Ascending aorta (tissue), 2 donors: ENCODE measurements around the gene MATCAP1. TPM values are rescaled to one million over a fixed set of nuclear protein-coding genes. Genes with fewer than 3 reads are reported as not detected.

ENCODE experiments used
- DNase-seq, 2 donors: peaks; one replicate each; pipeline ENCODE4 v3.0.0-alpha.2; 2019; ENCODE audit warnings: low spot score in 2 of 2
- H3K27ac ChIP-seq, 2 donors: fragments of 200-600 bp; sonication (generic); one replicate each; pipeline ENCODE4 v1.5.1; 2016 to 2017; ENCODE audit warnings: mild to moderate bottlenecking in 1 of 2
- H3K27me3 ChIP-seq: fragments of 200-600 bp; sonication (generic); one replicate; pipeline ENCODE4 v1.5.1; 2017
- H3K36me3 ChIP-seq, 2 donors: fragments of 200-600 bp; sonication (generic); one replicate each; pipeline ENCODE4 v1.5.1; 2016
- H3K4me1 ChIP-seq, 2 donors: fragments of 200-600 bp; sonication (generic); one replicate each; pipeline ENCODE4 v1.5.1; 2016 to 2017; ENCODE audit warnings: mild to moderate bottlenecking in 1 of 2
- H3K4me3 ChIP-seq, 2 donors: fragments of 200-600 bp; sonication (generic); one replicate each; pipeline ENCODE4 v1.5.1; 2016 to 2017; ENCODE audit warnings: mild to moderate bottlenecking in 1 of 2
- H3K9me3 ChIP-seq, 2 donors: fragments of 200-600 bp; sonication (generic); one replicate each; pipeline ENCODE4 v1.5.1; 2016
- CTCF ChIP-seq, 3 experiments: fragments of 200-600 bp in 2 of 3; fragments of 450-650 bp in 1 of 3; sonication (generic) in 2 of 3; IDR thresholded peaks; one replicate each; pipeline ENCODE4 v1.5.1; 2016 to 2019; ENCODE audit warnings: antibody characterized with exemption in 3 of 3, mild to moderate bottlenecking in 1 of 3, moderate library complexity in 1 of 3
- intact Hi-C: fragments of 100-400 bp; cut with DNase I; formaldehyde crosslinking; loops from one replicate; pipeline ENCODE4 v1.15.1; 2023
- total RNA-seq: library from RNA; depleted of rRNA; stranded (reverse); fragments of >200 nt; gene quantifications from one replicate; pipeline ENCODE4 v1.1.0, GENCODE V29; 2016

MATCAP1 gene
- total RNA-seq, 1 donor from 2014 or later, result 18.9 TPM

GRCh38 chr16:67206129-67206837 is 22.5 kb upstream of the MATCAP1 start:
- H3K4me1 ChIP-seq, result no peaks in the 10 kb centered on the region
- H3K9me3 ChIP-seq, result no peaks in the 10 kb centered on the region
- H3K36me3 ChIP-seq, result peaks cover 18 to 46% of the 10 kb centered on the region in 2 donors
- H3K27ac ChIP-seq, result no peak overlapping the region
- H3K27me3 ChIP-seq, result no peaks in the 10 kb centered on the region
- TF ChIP-seq CTCF (IDR thresholded peaks at IDR 0.05), result no peak
- no peak for DNase-seq
- no peak overlapping the region for H3K4me3 ChIP-seq
- intact Hi-C loops, result no loop called here

- no peak for DNase-seq
- Histone ChIP-seq H3K4me1 (peaks cover 0 to under 1% of the 10 kb centered on the region in 2 donors), H3K27me3 (no peaks in the 10 kb centered on the region), H3K36me3 (peaks cover 20 to 45% of the 10 kb centered on the region in 2 donors), H3K4me3 (no peak overlapping the region), H3K9me3 (no peaks in the 10 kb centered on the region), H3K27ac (no peak overlapping the region)
- TF ChIP-seq CTCF (IDR thresholded peaks at IDR 0.05), result no peak
- intact Hi-C loops, result no loop called here
Observed at GRCh38 chr16:67204076-67204475, 20.3 kb upstream of the MATCAP1 start.

GRCh38 chr16:67202956-67203493 is 19.3 kb upstream of the MATCAP1 start:
- intact Hi-C loops, result no loop called here
- no peaks in the 10 kb centered on the region for H3K9me3 ChIP-seq
- TF ChIP-seq CTCF (IDR thresholded peaks at IDR 0.05), result no peak
- H3K4me3 ChIP-seq, result no peak overlapping the region
- H3K27me3 ChIP-seq, result no peaks in the 10 kb centered on the region
- DNase-seq, result no peak
- peaks cover 0 to 3% of the 10 kb centered on the region in 2 donors for H3K4me1 ChIP-seq
- no peak overlapping the region for H3K27ac ChIP-seq
- peaks cover 24 to 50% of the 10 kb centered on the region in 2 donors for H3K36me3 ChIP-seq

- Histone ChIP-seq H3K4me3 (no peak overlapping the region), H3K36me3 (peaks cover 30 to 51% of the 10 kb centered on the region in 2 donors), H3K9me3 (no peaks in the 10 kb centered on the region), H3K4me1 (peaks cover 0 to 3% of the 10 kb centered on the region in 2 donors), H3K27me3 (no peaks in the 10 kb centered on the region), H3K27ac (no peak overlapping the region)
- TF ChIP-seq CTCF (IDR thresholded peaks at IDR 0.05), result no peak
- DNase-seq, result no peak
- intact Hi-C loops, result no loop called here
Observed at GRCh38 chr16:67202426-67202825, 18.7 kb upstream of the MATCAP1 start.

- peaks cover 37 to 52% of the 10 kb centered on the region in 2 donors for H3K36me3 ChIP-seq
- no peak for DNase-seq
- no peak overlapping the region for H3K4me3 ChIP-seq
- H3K4me1 ChIP-seq, result peaks cover 0 to 3% of the 10 kb centered on the region in 2 donors
- H3K9me3 ChIP-seq, result no peaks in the 10 kb centered on the region
- no peaks in the 10 kb centered on the region for H3K27me3 ChIP-seq
- TF ChIP-seq CTCF (IDR thresholded peaks at IDR 0.05), result no peak
- no peak overlapping the region for H3K27ac ChIP-seq
- intact Hi-C loops, result no loop called here
Observed at GRCh38 chr16:67201411-67202345, 17.9 kb upstream of the MATCAP1 start.
